Osteoblast (primary cell): ENCODE results near the gene SMO. TPM values are rescaled to one million over a fixed set of nuclear protein-coding genes. Genes with fewer than 3 reads are reported as not detected.
A peak's percentile ranks its signal among the peaks of the same experiment; 100 is the strongest.

ENCODE experiments used
- DNase-seq: peaks from one replicate; pipeline ENCODE4 v3.0.0; 2011; ENCODE audit warnings: low spot score, mixed read lengths; ENCODE audit not compliant: insufficient read length; ENCODE audit errors: missing footprints
- H2AFZ ChIP-seq: 2 replicates; pipeline ENCODE4 v1.6.0; 2011; ENCODE audit warnings: mild to moderate bottlenecking, low read length
- H3K27ac ChIP-seq: 2 replicates; pipeline ENCODE4 v1.5.1; 2011; ENCODE audit warnings: mild to moderate bottlenecking, low read depth, low read length, moderate library complexity
- H3K27me3 ChIP-seq: 2 replicates; pipeline ENCODE4 v1.6.0; 2012; ENCODE audit warnings: mild to moderate bottlenecking, control low read depth, inconsistent platforms, low read length, moderate library complexity; ENCODE audit not compliant: insufficient read depth
- H3K36me3 ChIP-seq: 2 replicates; pipeline ENCODE4 v1.5.1; 2011; ENCODE audit warnings: mild to moderate bottlenecking, low read length, control low read depth, moderate library complexity; ENCODE audit not compliant: insufficient read depth
- H3K4me1 ChIP-seq: 2 replicates; pipeline ENCODE4 v1.5.1; 2011; ENCODE audit warnings: mild to moderate bottlenecking, low read length, control low read depth, moderate library complexity; ENCODE audit not compliant: insufficient read depth
- H3K4me2 ChIP-seq: 2 replicates; pipeline ENCODE4 v1.6.0; 2011; ENCODE audit warnings: mild to moderate bottlenecking, low read length; ENCODE audit not compliant: insufficient read depth
- H3K4me3 ChIP-seq: fragments of 200-600 bp; sonication (generic); 3 replicates; pipeline ENCODE4 v1.5.1; 2012; ENCODE audit warnings: mild to moderate bottlenecking, low read length, inconsistent platforms; ENCODE audit not compliant: insufficient read depth
- H3K79me2 ChIP-seq: 2 replicates; pipeline ENCODE4 v1.6.0; 2012; ENCODE audit warnings: mild to moderate bottlenecking, low read length, control low read depth, inconsistent platforms; ENCODE audit not compliant: insufficient read depth
- H3K9me3 ChIP-seq: 2 replicates; pipeline ENCODE4 v1.5.1; 2011; ENCODE audit warnings: low read depth, low read length, control low read depth
- H4K20me1 ChIP-seq: 2 replicates; pipeline ENCODE4 v1.6.0; 2012; ENCODE audit warnings: mild to moderate bottlenecking, low read length, control low read depth; ENCODE audit not compliant: insufficient read depth
- total RNA-seq: library from RNA; depleted of rRNA; stranded (reverse); fragments of >200 nt; gene quantifications from 2 replicates; pipeline ENCODE4 v1.2.3, GENCODE V29; 2012
- TF ChIP-seq, protein P1 (sequence below): IDR thresholded peaks from 2 replicates; pipeline ENCODE4 v1.5.1; 2011; ENCODE audit warnings: mild to moderate bottlenecking, low read depth, low read length, moderate library complexity; ENCODE audit errors: extremely low read depth

SMO gene
- total RNA-seq, 1 donor: 19.9 TPM

DNA sequence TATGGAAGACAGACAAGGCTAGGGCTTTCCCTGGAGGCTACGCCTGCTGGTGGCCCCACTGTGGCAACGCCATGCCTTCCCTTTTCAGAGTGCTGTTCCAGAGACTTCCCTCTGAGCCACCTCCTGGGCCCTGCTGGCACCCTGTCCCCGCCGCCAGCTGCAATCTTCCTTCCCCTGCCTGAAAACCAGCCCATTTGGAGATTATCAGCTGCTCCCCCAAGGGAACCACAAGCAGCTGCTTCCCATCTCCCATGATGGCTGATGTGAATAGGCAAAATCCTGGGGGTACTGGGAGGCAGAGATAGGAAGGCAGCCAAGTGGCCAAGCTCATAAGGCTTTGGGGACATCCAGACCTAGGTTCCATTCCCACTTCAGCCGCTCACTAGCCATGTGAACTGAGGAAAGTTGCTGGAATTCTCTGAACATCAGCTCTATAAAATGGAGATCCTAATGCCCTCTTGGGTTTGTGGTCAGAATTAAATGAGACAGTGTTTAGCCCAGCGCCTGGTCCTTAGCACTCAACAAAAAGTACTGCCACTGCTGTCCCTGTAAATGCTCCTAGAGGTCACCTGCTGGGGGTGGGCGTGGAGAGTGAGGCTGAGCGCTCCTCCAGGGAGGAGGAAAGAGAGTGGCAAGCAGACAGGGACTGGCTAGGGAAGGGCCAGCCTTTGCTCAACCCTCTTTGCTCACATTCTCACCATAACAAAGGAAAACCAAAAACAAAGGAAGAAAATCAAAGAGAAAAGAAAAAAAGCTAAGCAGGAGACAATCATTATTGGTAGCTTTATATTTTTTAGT, 38.0 kb upstream of the SMO start:
- H2AFZ ChIP-seq: no peak overlapping the region
- H3K27ac ChIP-seq: no peak overlapping the region
- H3K79me2 ChIP-seq: no peaks in the 10 kb centered on the region
- TF ChIP-seq, protein P1, sequence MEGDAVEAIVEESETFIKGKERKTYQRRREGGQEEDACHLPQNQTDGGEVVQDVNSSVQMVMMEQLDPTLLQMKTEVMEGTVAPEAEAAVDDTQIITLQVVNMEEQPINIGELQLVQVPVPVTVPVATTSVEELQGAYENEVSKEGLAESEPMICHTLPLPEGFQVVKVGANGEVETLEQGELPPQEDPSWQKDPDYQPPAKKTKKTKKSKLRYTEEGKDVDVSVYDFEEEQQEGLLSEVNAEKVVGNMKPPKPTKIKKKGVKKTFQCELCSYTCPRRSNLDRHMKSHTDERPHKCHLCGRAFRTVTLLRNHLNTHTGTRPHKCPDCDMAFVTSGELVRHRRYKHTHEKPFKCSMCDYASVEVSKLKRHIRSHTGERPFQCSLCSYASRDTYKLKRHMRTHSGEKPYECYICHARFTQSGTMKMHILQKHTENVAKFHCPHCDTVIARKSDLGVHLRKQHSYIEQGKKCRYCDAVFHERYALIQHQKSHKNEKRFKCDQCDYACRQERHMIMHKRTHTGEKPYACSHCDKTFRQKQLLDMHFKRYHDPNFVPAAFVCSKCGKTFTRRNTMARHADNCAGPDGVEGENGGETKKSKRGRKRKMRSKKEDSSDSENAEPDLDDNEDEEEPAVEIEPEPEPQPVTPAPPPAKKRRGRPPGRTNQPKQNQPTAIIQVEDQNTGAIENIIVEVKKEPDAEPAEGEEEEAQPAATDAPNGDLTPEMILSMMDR: no peak
- H3K9me3 ChIP-seq: no peaks in the 10 kb centered on the region
- H3K27me3 ChIP-seq: peaks cover 62% of the 10 kb centered on the region
- no peak overlapping the region for H3K4me3 ChIP-seq
- H3K36me3 ChIP-seq: no peaks in the 10 kb centered on the region
- H3K4me1 ChIP-seq: no peaks in the 10 kb centered on the region
- DNase-seq: no peak
- H3K4me2 ChIP-seq: no peak overlapping the region
- no peaks in the 10 kb centered on the region for H4K20me1 ChIP-seq

DNA sequence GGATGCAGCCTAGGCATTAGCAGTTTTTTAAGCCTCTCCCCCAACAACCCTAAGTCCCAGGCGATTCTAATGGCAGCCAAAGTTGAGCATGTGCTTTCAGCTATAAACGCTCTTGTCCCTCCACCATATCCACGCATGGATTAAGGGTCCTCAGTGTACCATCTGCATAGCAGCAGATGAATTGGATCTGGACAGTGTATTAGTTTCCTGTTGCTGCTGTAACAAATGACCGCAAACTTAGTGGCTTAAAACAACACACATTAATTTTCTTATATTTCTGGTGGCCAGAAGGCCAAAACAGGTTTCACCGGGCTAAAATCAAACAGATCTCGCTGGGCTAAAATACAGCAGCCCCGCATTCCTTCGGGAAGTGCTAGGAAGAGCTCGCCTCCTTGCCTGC, 30.8 kb upstream of the SMO start:
- Histone ChIP-seq H3K4me2 (no peak overlapping the region), H4K20me1 (no peaks in the 10 kb centered on the region), H3K4me1 (no peaks in the 10 kb centered on the region), H3K27ac (no peak overlapping the region), H3K4me3 (no peak overlapping the region), H3K27me3 (peaks cover 17% of the 10 kb centered on the region), H2AFZ (no peak overlapping the region), H3K36me3 (no peaks in the 10 kb centered on the region), H3K79me2 (no peaks in the 10 kb centered on the region), H3K9me3 (no peaks in the 10 kb centered on the region)
- no peak for DNase-seq
- TF ChIP-seq, protein P1: no peak

GRCh38 chr7:129159539-129159938, 28.9 kb upstream of the SMO start:
- H3K36me3 ChIP-seq: no peaks in the 10 kb centered on the region
- H2AFZ ChIP-seq: no peak overlapping the region
- peaks cover 14% of the 10 kb centered on the region for H3K27me3 ChIP-seq
- H3K9me3 ChIP-seq: no peaks in the 10 kb centered on the region
- H3K79me2 ChIP-seq: no peaks in the 10 kb centered on the region
- H3K27ac ChIP-seq: no peak overlapping the region
- no peaks in the 10 kb centered on the region for H3K4me1 ChIP-seq
- H3K4me2 ChIP-seq: no peak overlapping the region
- H3K4me3 ChIP-seq: no peak overlapping the region
- no peaks in the 10 kb centered on the region for H4K20me1 ChIP-seq
- TF ChIP-seq, protein P1: no peak
- DNase-seq: no peak

GRCh38 chr7:129160161-129160905, 28.1 kb upstream of the SMO start:
- Histone ChIP-seq H3K4me1 (no peaks in the 10 kb centered on the region), H3K27ac (no peak overlapping the region), H3K36me3 (no peaks in the 10 kb centered on the region), H3K9me3 (no peaks in the 10 kb centered on the region), H3K4me2 (no peak overlapping the region), H4K20me1 (no peaks in the 10 kb centered on the region), H3K27me3 (peaks cover 14% of the 10 kb centered on the region), H3K79me2 (no peaks in the 10 kb centered on the region), H2AFZ (no peak overlapping the region), H3K4me3 (no peak overlapping the region)
- peak; percentile 11 for DNase-seq
- TF ChIP-seq, protein P1: no peak
